Activated CD4-positive, alpha-beta T cell treated with anti-CD3 and anti-CD28 coated beads for 36 hours (primary cell): ENCODE measurements around the gene GATA5. TPM values are rescaled to one million over a fixed set of nuclear protein-coding genes. Genes with fewer than 3 reads are reported as not detected.

Source experiments
- ATAC-seq: fragments of 200-7000 bp; cut with Tn5 transposase; one replicate; pipeline ENCODE4 v1.10.0; 2021; ENCODE audit warnings: mild to moderate bottlenecking, moderate library complexity
- CTCF ChIA-PET: fragments of 350-600 bp; sonication (Branson Sonifier 250); formaldehyde crosslinking; loops from one replicate; lab custom pipeline; 2021; ENCODE audit warnings: antibody characterized with exemption; lab: Charles Lee
- POLR2A ChIA-PET: fragments of 350-600 bp; sonication (Branson Sonifier 250); formaldehyde crosslinking; loops from one replicate; lab custom pipeline; 2021; ENCODE audit warnings: antibody characterized with exemption, inconsistent platforms; lab: Charles Lee
- DNase-seq: peaks from one replicate; pipeline ENCODE4 v3.0.0-alpha.2; 2020
- H3K27ac Mint-ChIP-seq: one replicate; pipeline ENCODE4 v1.8.0; 2021; ENCODE audit warnings: mixed read lengths
- H3K27me3 Mint-ChIP-seq: one replicate; pipeline ENCODE4 v1.8.0; 2021; ENCODE audit warnings: mixed read lengths
- H3K36me3 Mint-ChIP-seq: one replicate; pipeline ENCODE4 v1.8.0; 2021; ENCODE audit warnings: low read depth, mixed read lengths
- H3K4me1 Mint-ChIP-seq: one replicate; pipeline ENCODE4 v1.8.0; 2021; ENCODE audit warnings: mixed read lengths
- H3K4me3 Mint-ChIP-seq: one replicate; pipeline ENCODE4 v1.8.0; 2021; ENCODE audit warnings: mild to moderate bottlenecking, moderate library complexity, mixed read lengths
- H3K9me3 Mint-ChIP-seq: one replicate; pipeline ENCODE4 v1.8.0; 2021; ENCODE audit warnings: low read depth, mixed read lengths
- intact Hi-C, 2 experiments: fragments of 100-400 bp; cut with DNase I in 1 of 2; cut with micrococcal nuclease in 1 of 2; formaldehyde crosslinking; loops; one replicate each; pipeline versions ENCODE4 v1.14.2 to v1.15.1; 2022 to 2024; cut with DNase I, micrococcal nuclease
- total RNA-seq, 2 experiments: library from RNA; stranded (reverse); gene quantifications; one replicate each; pipeline ENCODE4 v1.2.3, GENCODE V29; 2021

GATA5 gene
- total RNA-seq, 2 experiments from 2014 or later, result not detected

DNA sequence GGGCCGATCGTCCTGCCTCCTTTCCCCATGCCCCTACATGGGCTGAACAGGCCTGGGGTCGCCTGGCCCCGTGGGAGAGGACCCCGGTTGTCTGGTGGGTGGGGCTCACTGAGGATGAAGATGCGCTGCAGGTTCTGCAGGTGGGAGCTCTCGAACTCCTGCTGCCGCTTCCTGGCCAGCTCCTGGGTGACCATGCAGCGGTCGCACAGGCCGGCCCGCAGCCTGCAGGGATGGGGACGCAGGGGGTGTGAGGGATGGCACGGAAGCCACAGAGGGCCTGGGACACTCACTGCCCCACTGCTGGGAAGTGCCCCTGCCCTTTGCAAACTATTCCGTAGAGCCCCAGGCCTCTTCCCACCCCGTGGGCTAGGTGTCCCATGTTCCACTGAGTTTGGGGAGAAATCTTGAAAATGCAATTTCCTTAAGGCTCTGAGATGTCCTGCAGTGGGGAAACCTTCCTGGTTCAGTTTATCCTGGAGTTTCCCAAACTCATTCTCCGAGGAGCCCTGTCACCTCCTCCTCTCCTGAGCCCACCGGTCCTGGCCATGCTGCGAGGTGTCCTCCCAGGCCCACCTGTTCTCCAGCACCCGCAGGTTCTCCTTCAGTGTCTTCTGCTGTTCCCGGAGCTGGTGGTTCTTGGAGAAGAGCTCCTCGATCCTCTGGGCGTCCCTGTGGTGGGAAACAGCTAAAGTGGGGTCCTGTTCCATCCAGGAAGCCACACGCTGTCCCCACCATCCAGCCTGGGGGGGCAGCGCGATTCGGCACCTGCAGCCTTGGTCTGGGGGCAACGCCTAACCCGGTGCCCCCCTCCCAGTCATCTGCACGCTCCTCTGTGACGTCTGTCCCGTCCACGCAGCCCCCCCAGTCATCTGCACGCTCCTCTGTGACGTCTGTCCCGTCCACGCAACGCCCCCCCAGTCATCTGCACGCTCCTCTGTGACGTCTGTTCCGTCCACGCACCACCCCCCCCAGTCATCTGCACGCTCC lies 58.9 kb downstream of the GATA5 start:
- Mint-ChIP-seq H3K27ac (no peak overlapping the region), H3K36me3 (no peaks in the 10 kb centered on the region), H3K4me1 (no peaks in the 10 kb centered on the region), H3K4me3 (no peak overlapping the region), H3K9me3 (peaks cover 3% of the 10 kb centered on the region), H3K27me3 (no peaks in the 10 kb centered on the region)
- no peak for DNase-seq
- ATAC-seq, result no peak
- intact Hi-C loops, result no loop called here
- CTCF ChIA-PET, result interaction anchor here (0.7 kb wide), 1 partner anchor 136 kb away, joined by 3 read pairs; no protein-coding TSS in a partner anchor
- POLR2A ChIA-PET, result no interaction called here

DNA sequence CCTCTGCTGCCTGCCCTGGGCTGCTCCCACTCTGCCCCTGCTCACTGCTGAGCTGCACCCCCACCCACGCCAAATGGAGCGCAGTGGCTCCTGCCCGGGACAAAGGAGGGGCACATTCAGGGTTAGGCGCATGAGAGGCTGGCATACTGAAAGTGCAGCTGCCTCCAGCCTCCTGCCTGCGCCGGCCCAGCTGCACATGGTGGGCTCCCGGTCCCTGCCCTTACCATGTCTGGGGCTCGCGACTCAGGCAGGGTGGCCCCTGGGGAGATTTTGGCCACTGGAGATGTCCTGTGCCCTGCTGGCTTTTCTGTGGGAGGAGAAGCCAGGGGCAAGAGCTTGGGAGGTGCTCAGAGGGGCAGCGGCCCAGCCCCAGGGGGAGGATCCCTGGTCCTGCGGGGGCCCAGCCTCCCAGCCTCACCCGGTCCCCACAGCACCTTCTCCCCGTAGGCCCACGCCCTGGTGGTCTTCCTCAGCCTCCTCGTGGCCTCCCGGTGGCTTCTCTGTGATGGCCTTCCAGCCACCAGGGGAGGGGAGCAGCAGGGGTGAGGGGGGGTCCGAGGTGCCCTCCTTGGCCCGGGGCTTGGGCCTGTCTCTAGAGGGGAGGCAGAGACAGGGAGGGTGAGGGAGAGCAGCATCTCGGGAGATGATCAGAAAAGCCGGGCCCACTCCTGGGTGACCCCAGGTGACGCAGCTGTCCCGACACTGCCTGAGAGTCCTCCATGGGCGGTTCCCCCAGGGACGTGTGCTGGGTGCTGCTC lies 60.3 kb downstream of the GATA5 start:
- Mint-ChIP-seq H3K9me3 (no peaks in the 10 kb centered on the region), H3K36me3 (no peaks in the 10 kb centered on the region), H3K4me3 (no peak overlapping the region), H3K4me1 (no peaks in the 10 kb centered on the region), H3K27ac (no peak overlapping the region), H3K27me3 (no peaks in the 10 kb centered on the region)
- intact Hi-C loops, result no loop called here
- CTCF ChIA-PET, result no interaction called here
- POLR2A ChIA-PET, result no interaction called here
- ATAC-seq, result no peak
- no peak for DNase-seq

DNA sequence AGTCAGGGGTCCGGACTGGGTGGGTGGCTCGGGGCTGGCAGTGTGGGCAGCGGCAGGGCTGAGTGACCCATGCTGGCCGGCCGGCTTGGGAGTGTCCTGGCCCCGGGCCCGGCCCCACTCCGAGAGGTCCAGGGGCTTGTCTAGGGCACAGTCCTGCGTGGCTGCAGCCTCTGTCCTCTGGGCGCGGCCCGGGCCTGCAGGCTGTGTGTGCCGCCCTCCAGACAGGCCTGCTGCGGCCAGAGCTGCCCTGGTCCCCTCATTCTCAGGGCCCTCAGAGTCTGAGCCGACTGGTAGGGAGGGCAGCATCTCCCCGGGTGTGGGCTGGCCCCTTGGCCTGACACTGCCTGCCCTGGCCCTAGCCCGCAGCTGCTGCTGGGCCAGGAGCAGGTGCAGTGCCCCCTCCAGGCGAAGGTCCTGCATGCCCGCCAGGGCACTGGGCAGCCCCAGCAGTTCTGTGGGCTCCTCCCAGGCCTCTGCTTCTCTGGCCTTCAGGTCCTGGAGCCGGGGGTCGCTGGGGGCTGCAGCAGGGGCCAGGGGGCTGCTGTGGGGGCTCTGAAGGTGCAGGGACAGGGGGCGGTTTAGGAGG lies 61.8 kb downstream of the GATA5 start:
- peaks cover 2% of the 10 kb centered on the region for H3K27me3 Mint-ChIP-seq
- H3K4me1 Mint-ChIP-seq, result peaks cover 5% of the 10 kb centered on the region
- ChIA-PET CTCF (interaction anchor here (0.5 to 1.0 kb wide), 2 partner anchors 56 to 203 kb away, joined by 3 read pairs; no protein-coding TSS in a partner anchor), POLR2A (no interaction called here)
- H3K9me3 Mint-ChIP-seq, result no peaks in the 10 kb centered on the region
- DNase-seq, result no peak
- H3K4me3 Mint-ChIP-seq, result no peak overlapping the region
- no peaks in the 10 kb centered on the region for H3K36me3 Mint-ChIP-seq
- ATAC-seq, result no peak
- intact Hi-C loops, result no loop called here
- no peak overlapping the region for H3K27ac Mint-ChIP-seq

Other genes with a start within 250 kb of the GATA5 start
- gene OSBPL2, start 237.5 kb downstream of the GATA5 start, total RNA-seq, result 10 to 100 TPM; 19.2 to 23.0 TPM
- gene ADRM1, start 173.0 kb downstream of the GATA5 start, total RNA-seq, result 100 to 1,000 TPM in 1 of 2 experiments, 10 to 100 TPM in 1; 92.8 to 103 TPM
- gene LAMA5, start 108.7 kb downstream of the GATA5 start, total RNA-seq, result 1 to 10 TPM in 1 of 2 experiments, under 1 TPM in 1; 0.72 to 1.0 TPM
- gene RPS21, start 88.9 kb downstream of the GATA5 start, total RNA-seq, result 1,000 to 10,000 TPM; 1,051 to 2,439 TPM
- 1 to 10 TPM; 6.4 to 7.6 TPM for gene CABLES2, start 68.7 kb downstream of the GATA5 start, total RNA-seq
- not detected for gene RBBP8NL, start 48.5 kb downstream of the GATA5 start, total RNA-seq
- gene SLCO4A1, start 166.5 kb upstream of the GATA5 start, total RNA-seq, result 10 to 100 TPM; 40.5 to 43.4 TPM
- under 1 TPM; 0.07 to 0.14 TPM for gene NTSR1, start 232.8 kb upstream of the GATA5 start, total RNA-seq